NCI-H128 (cell line): ENCODE data around the gene AGPS.
"Not testable (repeated sequence)": the region's sequence is repeated elsewhere in the genome, so short reads cannot be mapped to it uniquely, and the experiment has no call there.

Experiments
- DNase-seq: peaks from one replicate; lab custom pipeline; 2025; ENCODE audit not compliant: unreplicated experiment; lab: John Stamatoyannopoulos, UW

The AGPS gene

DNA sequence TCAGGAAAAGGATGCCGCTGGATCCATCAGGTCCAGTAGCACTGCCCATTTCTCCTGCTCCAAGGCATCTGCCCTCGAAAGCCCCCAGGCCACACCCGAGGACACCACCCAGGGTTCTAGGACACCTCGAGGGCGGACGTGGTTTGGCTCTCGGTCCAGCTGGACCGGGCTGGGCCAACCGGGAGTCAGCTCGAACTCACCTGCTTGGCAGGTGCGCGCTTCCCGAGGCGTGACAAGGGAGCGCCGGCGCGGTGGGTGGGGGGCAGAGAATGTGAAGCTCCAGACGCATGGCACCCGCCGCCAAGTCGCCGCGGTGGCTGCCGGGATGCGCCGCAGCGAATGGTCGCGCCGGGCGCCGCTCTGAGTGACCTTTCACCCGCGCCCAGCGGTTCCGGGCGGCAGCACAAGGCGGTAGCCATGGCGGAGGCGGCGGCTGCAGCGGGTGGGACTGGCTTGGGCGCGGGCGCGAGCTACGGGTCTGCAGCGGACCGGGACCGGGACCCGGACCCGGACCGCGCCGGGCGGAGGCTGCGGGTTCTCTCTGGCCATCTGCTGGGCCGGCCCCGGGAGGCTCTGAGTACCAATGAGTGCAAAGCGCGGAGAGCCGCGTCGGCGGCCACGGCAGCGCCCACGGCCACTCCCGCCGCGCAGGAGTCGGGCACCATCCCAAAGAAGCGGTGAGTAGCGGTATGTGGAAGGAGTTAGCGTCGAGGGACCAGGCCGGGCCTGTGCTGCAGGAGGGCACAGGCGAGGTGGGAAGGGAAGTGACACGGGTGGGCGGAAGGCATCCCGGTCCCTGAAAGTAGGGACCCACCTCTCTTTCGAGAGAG, at the start of gene AGPS:
Gene AGPS (plus strand): TSS at position 401 of the 830 bp plus-strand sequence. CDS start 17 bp downstream, at position 418.
- peak; percentile 13 for DNase-seq

DNA sequence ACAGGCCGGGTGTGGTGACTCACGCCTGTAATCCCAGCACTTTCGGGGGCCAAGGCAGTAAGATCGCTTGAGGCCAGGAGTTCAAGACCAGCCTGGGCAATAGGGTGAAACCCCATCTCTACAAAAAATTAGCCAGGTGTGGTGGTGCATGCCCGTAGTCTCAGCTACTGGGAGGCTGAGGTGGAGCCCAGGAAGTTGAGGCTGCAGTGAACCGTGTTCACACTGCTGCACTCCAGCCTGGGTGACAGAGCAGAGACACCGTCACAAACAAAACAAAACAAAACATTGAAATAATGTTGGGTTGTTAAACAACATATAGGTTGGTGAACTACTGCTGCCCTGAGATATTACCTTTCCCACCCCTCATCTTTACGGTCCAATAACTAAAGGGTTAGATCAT, 48.8 kb upstream of the AGPS start:
- no peak for DNase-seq

DNA sequence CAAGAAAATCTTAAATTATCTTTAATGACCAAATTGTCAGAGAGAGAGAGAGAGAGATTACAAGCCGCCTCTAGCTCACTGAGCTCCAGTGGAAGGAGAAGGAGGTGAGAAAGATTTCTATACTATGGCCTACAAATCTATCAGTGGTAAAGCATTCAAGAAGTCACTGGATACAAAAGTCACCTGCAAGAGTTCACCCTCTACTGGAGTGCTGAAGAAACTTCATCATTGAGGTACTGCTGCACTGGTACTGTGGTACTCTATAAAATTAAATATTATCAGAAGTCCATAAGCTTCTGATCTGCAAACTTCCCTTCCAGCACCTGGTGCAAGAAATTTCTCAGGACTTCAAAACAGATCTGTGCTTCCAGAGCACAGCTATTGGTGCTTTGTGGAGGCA, 48.3 kb upstream of the AGPS start:
- no peak for DNase-seq

DNA sequence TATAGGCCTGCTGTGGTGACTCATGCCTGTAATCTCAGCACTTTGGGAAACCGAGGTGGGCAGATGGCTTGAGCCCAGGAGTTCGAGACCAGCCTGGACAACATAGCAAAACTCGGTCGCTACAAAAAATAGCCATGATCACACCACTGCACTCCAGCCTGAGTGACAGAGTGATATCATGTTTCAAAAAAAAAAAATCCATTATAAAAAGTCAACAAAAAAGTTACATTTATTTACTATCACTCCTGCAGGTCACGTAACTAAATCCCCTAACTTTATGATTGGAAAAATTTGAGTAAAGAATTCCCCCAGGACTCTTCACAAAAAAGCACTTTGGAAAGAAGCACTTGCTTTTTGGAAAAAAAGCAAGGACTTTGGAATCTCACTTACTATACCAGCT, 46.4 kb upstream of the AGPS start:
- DNase-seq, result no peak

DNA sequence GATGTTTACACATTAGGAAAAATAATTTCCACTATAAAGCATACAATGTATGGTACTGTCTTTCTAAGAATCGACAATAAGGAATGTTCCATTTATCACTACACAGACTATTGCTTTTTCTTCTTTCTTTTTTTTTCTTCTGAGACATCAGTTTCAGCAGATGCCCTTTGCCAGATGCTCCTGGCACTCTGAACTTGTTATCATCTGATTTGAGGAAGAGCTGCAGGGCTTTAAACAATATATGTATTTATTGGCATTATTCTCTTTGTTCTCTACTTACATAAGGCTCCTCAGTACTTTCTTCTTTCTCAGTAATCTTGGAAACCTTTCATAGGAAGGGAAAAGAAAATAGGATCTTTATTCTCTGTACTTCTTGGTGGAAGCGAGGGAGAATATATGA, 45.0 kb upstream of the AGPS start:
- DNase-seq, result no peak

DNA sequence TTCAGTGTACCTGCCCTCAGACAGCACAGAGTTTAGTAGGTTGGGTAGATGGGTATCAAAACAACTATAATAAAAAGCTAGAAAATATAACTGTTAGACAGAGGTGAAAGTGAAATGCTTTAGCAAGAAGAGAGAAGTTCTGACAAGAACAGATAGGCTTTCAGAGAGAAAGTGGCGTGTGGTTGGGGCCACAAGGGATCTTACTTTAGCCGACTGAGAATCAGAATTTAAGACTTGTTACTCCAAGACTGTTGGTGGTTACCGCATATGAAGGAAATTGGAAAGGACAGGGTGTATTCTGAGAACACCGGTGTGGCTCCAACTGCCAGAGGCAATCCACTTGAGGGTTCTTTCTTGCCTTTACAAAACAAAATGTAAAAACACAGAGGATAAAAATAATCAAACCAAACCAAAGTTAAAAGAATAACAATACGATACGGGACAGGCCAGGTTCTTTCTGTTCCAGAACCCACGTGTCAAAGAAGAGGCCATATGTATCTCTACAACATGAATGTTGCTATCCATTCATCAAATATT, 44.4 kb upstream of the AGPS start:
- no peak for DNase-seq

DNA sequence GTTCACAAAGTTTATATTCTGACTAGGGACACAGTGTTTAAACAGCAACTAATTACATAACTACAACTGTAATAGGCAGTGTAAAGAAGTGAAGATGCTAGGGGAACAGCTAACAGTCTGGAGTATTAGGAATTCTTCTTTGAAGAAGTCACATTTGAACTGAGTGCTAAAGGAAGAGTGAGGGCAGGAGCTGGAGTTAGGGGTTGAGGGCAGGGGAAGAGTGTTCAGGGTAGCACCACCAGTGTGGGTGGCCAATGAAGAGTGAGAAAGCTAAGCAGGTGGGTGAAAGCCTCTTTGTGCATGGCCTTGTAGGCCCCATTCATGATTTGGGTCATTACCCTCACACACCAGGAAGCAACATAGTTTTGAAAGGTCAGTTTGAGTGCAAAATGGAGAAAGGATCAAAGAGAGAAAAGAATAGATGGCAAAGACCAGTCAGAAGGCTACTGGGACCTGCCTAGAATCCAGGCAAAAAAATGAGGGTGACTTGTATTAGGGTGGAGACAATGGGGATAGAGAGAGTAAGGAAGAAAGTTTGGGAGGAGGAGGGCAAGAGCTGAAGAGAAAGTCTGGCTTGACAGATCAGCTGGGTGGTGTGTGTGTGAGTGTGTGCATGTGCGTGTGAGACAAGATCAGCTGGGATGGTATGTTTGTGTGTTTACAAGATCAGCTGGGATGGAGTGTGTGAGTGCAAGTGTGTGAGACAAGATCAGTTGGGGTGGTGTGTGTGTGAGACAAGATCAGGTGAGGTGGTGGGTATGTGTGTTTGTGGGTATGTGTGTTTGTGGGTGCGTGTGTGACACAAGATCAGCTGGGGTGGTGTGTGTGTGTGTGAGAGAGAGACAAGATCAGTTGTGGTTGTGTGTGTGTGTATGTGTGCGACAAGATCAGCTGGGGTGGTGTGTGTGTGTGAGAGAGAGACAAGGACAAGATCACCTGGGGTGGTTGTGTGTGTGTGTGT, 43.6 kb upstream of the AGPS start:
- DNase-seq, result no peak

DNA sequence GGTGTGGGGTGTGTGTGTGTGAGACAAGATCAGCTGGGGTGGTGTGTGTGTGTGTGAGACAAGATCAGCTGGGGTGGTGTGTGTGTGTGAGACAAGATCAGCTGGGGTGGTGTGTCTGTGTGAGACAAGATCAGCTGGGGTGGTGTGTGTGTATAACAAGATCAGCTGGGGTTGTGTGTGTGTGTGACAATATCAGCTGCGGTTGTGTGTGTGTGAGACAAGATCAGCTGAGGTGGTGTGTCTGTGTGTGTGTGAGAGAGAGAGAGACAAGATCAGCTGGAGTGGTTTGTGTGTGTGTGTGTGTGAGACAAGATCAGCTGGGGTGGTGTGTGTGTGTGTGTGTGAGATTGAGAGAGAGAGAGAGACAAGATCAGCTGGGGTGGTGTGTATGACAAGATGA, 41.9 kb upstream of the AGPS start:
- DNase-seq, result not testable (repeated sequence)

DNA sequence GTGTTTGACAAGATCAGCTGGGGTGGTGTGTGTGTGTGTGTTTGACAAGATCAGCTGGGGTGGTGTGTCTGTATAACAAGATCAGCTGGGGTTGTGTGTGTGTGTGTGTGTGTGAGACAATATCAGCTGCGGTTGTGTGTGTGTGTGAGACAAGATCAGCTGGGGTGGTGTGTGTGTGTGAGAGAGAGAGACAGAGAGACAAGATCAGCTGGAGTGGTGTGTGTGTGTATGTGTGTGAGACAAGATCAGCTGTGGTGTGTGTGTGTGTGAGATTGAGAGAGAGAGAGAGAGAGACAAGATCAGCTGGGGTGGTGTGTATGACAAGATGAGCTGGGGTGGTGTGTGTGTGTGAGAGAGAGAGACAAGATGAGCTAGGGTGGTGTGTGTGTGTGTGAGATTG, 41.5 kb upstream of the AGPS start:
- DNase-seq, result not testable (repeated sequence)

DNA sequence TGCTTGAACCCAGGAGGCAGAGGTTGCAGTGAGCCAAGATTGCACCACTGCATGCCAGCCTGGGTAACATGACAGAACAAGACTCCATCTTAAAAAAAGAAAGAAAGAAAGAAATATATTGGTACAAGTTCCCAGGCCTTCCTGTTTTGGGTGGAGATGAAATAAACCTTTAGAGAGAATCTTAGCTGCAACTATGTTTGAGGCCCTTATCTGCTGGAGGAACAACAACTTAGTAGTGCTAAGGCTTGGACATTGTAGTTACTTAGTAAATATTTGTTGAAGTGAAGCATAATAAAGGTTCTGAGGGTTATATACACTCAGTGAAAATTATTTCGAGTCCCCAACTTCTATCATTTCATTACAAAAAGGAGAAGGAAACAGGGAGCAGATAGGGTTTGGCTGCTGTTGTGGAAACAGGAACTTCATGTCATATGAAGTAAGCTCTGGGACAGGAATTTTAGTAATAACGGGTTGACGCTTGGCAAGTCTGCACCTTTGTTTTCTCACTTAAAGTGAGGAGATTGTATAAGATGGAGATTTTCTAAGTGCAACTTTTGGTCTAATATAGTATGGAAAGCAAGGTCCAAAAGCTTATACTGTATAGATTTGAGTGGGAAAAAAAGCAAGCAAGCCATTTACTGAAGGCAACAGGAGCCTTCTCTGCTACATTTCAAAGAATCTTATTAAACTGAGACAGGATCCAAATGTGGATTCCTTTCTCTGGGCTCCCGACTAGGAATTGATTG, 40.0 kb upstream of the AGPS start:
- no peak for DNase-seq

DNA sequence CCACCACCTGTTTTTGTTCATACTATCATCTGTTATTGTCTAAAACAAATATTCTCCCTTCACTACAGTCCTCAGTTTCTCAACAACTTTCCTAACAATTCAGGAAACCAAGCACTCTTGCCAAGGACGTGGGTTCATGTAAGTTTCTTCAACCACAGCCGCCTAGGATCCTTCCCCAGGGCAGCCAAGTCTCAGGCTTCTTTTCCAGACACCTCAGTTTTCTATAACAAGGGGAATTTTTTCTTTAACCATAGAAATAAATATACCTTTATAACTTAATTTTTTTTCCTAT, 39.4 kb upstream of the AGPS start:
- no peak for DNase-seq

DNA sequence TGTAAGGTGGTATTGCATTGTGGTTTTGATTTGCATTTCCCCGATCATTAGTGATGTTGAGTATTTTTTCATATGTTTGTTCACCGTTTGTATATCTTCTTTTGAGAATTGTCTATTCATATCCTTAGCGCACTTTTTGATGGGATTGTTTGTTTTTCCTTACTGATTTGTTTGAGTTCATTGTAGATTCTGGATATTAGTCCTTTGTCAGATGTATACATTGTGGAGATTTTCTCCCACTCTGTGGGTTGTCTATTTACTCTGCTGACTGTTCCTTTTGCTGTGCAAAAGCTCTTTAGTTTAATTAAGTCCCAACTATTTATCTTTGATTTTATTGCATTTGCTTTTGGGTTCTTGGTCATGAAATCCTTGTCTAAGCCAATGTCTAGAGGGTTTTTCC, 38.0 kb upstream of the AGPS start:
- not testable (repeated sequence) for DNase-seq

DNA sequence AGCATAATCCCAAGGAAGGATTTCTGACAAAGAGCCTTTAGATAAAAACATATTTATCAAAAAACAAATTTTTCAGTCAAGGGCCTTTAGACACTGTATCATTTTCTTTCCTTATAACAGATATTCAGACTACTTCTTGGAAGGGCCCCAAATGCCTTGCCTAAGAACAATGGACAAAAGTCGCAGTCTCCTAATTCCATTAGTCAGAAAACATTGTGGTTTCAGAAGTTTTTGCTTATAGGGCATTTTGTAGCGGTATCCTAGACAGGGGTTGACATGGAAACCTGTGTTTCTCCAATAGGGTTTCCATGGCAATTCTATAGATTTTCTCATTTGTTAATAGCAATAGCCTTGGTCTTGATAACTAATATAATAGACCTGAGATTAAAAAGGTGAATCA, 36.7 kb upstream of the AGPS start:
- no peak for DNase-seq

DNA sequence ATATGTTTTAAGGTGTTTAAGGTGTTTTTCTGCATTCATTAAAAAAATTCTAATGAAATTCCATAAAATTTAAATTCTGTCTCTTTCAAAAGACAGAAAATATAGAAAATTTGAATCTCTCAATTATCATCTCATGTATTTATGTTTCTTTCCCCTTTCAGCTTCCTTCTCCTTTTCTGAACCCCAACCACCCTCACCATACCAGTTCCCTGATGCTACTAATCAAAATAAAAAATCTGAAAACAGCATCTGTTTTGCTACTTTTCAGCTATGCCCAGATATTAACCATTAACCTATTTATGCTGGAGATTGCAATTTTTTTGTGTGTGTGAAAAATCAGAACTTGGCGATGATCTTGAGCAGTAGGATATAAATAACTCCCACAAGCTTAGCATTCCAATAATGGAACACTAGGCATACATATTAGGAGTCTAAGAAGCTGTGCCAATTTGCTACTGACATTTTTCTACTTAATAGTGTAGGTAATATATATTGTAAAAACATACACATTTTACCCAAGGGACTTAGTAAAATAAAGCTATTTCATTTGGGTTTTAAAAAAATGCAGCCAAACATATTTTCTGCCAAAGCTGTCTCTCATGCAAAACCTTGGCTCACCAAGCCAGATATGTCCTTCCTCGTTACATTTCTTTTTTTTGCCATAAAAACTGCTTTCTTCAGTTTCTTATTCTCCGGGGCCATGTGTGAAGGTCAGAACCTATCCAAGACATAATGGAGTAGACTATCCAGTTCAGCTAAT, 32.6 kb upstream of the AGPS start:
- DNase-seq, result no peak

DNA sequence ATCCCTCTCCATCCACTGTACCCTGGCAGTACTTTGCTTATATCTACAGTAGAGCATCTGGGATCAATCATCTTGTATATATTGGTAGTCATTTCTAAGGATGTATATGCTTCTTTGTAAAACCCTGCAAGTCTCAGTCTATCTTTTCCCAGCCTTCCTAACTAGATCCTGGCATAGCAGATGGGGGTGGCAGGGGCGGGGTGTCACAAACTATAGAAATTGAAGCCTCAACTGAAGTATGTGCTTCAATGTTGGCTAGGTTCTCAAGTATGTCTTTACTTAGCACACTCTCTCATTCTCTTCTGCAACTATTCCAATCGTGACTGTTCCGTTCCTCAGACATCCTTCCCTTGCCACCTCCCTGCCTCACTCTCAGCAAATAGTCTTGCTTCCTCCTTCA, 30.1 kb upstream of the AGPS start:
- DNase-seq, result no peak

DNA sequence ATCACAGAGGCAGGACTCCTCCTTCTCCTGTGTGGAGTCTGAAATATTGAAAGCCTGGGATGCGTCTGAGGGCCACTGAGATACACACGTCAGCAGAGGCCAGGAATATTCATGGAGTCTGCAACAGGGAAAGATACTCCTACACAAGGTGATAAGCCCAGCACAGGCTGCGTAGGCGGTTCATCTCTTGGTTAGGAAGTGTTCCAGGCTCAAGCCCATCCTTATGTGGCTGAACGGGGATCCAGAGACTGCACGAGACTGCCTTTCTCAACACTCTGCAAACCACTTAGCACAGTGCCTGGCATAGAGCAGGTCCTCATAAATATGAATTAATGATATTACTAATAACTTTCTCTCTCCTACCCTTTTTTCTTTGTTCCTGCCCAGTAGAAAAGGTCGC, 29.2 kb upstream of the AGPS start:
- no peak for DNase-seq

DNA sequence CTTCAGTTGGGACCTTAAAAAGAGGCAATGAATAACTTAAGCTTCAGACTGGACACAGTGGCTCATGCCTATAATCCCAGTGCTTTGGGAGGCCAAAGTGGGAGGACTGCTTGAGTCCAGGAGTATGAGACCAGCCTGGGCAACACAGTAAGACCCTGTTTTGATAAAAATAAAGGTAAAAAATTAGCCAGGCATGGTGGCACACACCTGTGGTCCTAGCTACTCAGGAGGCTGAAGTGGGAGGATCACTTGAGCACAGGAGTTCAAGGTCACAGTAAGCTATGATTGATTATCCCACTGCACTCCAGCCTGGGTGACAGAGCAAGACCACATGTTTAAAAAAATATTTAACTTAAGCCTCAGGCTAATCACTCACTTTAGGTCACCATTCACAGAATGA, 26.8 kb upstream of the AGPS start:
- not testable (repeated sequence) for DNase-seq

DNA sequence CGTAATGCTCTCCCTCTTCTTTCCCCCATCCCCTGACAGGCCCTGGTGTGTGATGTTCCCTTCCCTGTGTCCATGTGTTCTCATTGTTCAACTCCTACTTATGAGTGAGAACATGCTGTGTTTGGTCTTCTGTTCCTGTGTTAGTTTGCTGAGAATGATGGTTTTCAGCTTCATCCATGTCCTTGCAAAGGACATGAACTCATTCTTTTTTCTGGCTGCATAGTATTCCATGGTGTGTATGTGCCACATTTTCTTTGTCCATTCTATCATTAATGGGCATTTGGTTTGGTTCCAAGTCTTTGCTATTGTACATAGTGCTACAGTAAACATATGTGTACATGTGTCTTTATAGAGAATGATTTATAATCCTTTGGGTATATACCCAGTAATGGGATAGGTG, 24.6 kb upstream of the AGPS start:
- DNase-seq, result not testable (repeated sequence)

DNA sequence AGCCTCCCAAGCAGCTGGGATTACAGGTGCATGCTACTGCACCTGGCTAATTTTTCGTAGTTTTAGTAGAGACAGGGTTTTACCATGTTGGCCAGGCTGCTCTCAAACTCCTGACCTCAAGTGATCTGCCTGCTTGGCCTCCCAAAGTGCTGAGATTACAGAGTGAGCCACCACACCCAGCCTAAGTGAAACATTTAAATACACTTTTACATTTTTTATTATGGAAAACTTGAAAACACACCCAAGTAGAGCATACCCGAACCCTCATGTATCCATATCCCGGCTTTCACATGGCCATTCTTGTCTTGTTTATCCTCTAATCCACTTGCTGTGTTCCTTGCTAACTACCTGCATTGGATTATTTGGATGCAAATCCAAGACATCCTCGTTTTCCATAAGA, 13.2 kb upstream of the AGPS start:
- DNase-seq, result no peak

DNA sequence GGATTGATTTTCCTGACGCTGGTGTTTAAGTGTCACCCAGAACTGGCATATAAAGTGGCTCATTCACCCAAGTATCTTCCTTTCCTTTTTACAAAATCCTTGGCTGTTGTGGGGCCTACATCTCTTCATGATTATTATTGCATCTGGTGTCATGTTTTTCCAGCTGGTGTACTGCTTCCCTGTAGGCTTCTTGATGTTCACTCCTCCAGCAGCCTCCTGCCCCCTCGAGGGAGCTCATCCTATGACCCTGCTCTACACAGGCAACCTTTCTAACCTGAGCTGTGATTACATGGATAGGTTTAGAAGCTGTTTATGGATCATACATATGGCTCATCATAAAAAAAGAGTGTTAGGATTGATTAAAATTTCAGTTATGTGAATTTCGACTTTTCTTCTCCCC, 12.4 kb upstream of the AGPS start:
- no peak for DNase-seq

DNA sequence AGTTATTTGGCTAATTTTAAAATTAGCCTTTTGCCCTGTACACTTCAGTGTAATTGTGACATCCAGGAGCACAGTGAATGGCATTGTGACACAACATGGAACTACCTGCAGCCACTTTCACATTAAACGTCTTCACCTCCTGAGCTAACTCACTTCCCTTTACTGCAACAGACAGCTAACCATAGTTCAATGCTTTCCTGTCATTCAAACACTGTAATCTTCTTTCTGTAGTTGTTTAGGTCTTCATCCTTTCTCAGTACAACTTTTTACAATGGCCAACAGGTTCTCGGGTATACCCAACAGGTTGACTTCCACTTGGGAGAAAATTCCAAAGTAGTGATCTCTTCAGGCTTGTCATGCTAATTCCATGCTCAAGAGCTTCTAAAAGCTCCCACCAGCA, 8.6 kb upstream of the AGPS start:
- no peak for DNase-seq
